Neural progenitor cell (in vitro differentiated cells): ENCODE measurements around the gene MYBPC1.

Experiments used
- CTCF ChIP-seq: fragments of 200-600 bp; sonication (generic); IDR thresholded peaks from 2 replicates; pipeline ENCODE4 v1.5.1; 2017; ENCODE audit warnings: antibody characterized with exemption, mild to moderate bottlenecking
- EZH2 ChIP-seq: fragments of 200-600 bp; sonication (generic); IDR thresholded peaks from 2 replicates; pipeline ENCODE4 v1.6.1; 2017; ENCODE audit warnings: antibody characterized with exemption, mild to moderate bottlenecking, moderate library complexity
- EZH2phosphoT487 ChIP-seq: fragments of 200-600 bp; sonication (generic); IDR thresholded peaks from 2 replicates; pipeline ENCODE4 v1.6.1; 2017; ENCODE audit warnings: antibody characterized with exemption

- TF ChIP-seq CTCF: no peak
- TF ChIP-seq EZH2: no peak
- TF ChIP-seq EZH2phosphoT487: no peak
Measured at GRCh38 chr12:101710288-101710687, 115.5 kb downstream of the MYBPC1 start.
